Mucosa of descending colon (tissue), 3 donors: ENCODE data around the gene SIRT5. TPM values are rescaled to one million over a fixed set of nuclear protein-coding genes. Genes with fewer than 3 reads are reported as not detected.

ENCODE experiments used
- ATAC-seq: fragments of 200-7000 bp; cut with Tn5 transposase; one replicate; pipeline ENCODE4 v1.9.1; 2020; ENCODE audit warnings: mild to moderate bottlenecking, moderate library complexity
- DNase-seq, 3 donors: peaks; one replicate each; pipeline ENCODE4 v3.0.0-alpha.2; 2020
- H3K36me3 ChIP-seq: fragments of 200-600 bp; one replicate; pipeline ENCODE4 v1.8.0; 2021; ENCODE audit warnings: low read depth, mild to moderate bottlenecking
- H3K4me1 ChIP-seq: fragments of 200-600 bp; one replicate; pipeline ENCODE4 v1.8.0; 2021; ENCODE audit warnings: low read depth, mild to moderate bottlenecking
- H3K4me3 ChIP-seq: fragments of 200-600 bp; one replicate; pipeline ENCODE4 v1.8.0; 2021; ENCODE audit warnings: mild to moderate bottlenecking
- H3K9me3 ChIP-seq: fragments of 200-600 bp; one replicate; pipeline ENCODE4 v1.8.0; 2021; ENCODE audit warnings: mild to moderate bottlenecking
- intact Hi-C, 2 donors: fragments of 100-400 bp; cut with DNase I in 1 of 2; cut with micrococcal nuclease in 1 of 2; formaldehyde crosslinking; loops; one replicate each; pipeline versions ENCODE4 v1.11.0 to v1.11.1; 2022; cut with DNase I, micrococcal nuclease
- total RNA-seq, 3 donors: library from RNA; stranded (reverse); fragmentation: NEBNext Ultra II Directional in 2 of 3; extraction: Animal tissue kit (Norgen Biotek cat#: 25700) in 2 of 3; gene quantifications; one replicate each; pipeline versions ENCODE4 v1.2.1 to v1.2.4, GENCODE V29; 2021 to 2023
- TF ChIP-seq, protein P1 (sequence below): fragments of 200-600 bp; IDR thresholded peaks from one replicate; pipeline ENCODE4 v1.8.0; 2022; ENCODE audit warnings: antibody characterized with exemption, mild to moderate bottlenecking
- donor health status: DM: no; HTN: no; CAD: no; lungs with moderate emphysema.
- donor health status: DM: no; HTN: no; CAD: no.
- donor health status: DM: no; HTN: yes; CAD: no.

SIRT5 gene
- total RNA-seq, 3 donors from 2014 or later = 15.9 to 21.1 (median 16.5) TPM

DNA sequence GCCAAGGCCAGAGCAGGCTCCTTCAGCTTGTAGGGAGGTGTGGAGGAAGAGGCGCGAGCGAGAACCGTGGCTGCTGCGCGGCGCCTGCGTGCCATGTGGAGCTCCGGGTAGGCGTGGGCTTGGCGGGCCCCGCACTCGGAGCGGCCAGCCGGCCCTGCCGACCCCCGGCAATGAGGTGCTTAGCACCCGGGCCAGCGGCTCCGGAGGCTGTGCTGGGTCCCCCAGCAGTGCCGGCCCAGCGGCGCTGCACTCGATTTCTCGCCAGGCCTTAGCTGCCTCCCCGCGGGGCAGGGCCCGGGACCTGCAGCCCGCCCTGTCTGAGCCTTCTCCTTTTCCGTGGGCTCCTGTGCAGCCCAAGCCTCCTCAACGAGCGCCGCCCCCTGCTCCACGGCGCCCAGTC lies 32.9 kb upstream of the SIRT5 start:
- Histone ChIP-seq H3K4me1 (peaks cover 11% of the 10 kb centered on the region), H3K9me3 (no peaks in the 10 kb centered on the region), H3K4me3 (no peak overlapping the region), H3K36me3 (no peaks in the 10 kb centered on the region)
- DNase-seq = no peak
- ATAC-seq = no peak
- intact Hi-C loops = no loop called here
- TF ChIP-seq, protein P1, sequence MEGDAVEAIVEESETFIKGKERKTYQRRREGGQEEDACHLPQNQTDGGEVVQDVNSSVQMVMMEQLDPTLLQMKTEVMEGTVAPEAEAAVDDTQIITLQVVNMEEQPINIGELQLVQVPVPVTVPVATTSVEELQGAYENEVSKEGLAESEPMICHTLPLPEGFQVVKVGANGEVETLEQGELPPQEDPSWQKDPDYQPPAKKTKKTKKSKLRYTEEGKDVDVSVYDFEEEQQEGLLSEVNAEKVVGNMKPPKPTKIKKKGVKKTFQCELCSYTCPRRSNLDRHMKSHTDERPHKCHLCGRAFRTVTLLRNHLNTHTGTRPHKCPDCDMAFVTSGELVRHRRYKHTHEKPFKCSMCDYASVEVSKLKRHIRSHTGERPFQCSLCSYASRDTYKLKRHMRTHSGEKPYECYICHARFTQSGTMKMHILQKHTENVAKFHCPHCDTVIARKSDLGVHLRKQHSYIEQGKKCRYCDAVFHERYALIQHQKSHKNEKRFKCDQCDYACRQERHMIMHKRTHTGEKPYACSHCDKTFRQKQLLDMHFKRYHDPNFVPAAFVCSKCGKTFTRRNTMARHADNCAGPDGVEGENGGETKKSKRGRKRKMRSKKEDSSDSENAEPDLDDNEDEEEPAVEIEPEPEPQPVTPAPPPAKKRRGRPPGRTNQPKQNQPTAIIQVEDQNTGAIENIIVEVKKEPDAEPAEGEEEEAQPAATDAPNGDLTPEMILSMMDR = no peak

DNA sequence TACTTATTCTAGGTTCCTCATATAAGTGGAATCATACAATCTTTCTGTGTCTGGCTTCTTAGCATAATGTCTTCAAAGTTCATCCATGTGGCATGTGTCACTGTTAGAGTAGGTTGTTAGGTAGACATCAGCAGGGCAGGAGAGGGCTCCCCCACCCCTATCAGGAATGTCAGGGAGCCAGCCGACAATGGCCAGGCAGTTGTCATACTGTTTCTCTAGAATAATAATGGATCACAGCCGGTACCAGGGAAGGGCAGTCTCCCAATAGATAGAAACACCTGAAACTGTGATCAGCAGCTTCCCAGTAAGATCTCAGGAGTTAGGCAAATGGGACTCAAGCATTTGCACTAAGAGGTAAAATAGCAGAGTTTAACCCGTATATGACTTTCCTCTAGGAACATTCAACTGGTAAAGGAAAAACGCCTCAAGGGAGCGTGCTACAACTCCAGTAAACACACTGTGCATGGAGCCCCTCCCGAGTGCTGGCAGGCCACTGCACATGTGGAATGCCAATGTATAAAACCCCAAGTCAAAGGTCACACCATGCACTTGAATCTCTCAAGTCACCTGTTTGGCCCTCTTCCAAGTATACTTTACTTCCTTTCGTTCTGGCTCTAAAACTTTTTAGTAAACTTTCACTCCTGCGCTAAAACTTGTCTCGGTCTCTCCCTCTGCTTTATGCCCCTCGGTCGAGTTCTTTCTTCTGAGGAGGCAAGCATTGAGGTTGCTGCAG lies 29.8 kb upstream of the SIRT5 start:
- no peaks in the 10 kb centered on the region for H3K9me3 ChIP-seq
- H3K4me1 ChIP-seq = no peaks in the 10 kb centered on the region
- H3K36me3 ChIP-seq = no peaks in the 10 kb centered on the region
- intact Hi-C loops = no loop called here
- TF ChIP-seq, protein P1 = no peak
- H3K4me3 ChIP-seq = no peak overlapping the region
- no peak for DNase-seq
- ATAC-seq = peak; percentile 75

DNA sequence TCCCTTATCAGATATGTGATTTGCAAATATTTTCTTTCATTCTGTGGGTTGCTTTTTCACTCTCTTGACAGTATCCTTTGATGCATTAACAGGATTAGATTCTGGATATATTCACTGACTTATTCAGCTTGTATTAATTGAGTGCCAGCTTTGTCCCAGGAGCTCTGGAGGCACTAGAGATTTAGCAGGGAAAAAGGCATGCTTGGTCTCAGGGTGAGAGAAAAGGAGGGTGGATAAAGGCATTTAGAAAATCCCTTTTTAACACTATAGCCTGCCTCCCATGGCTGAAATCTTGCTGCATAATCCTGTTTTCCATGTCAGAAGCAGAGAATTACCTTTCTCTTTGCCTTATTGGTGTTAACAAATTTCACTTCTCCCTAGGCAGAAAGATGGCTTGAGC lies 28.5 kb upstream of the SIRT5 start:
- TF ChIP-seq, protein P1 = no peak
- no peaks in the 10 kb centered on the region for H3K36me3 ChIP-seq
- H3K4me3 ChIP-seq = no peak overlapping the region
- ATAC-seq (no peak), DNase-seq (no peak)
- no peaks in the 10 kb centered on the region for H3K9me3 ChIP-seq
- intact Hi-C loops = no loop called here
- no peaks in the 10 kb centered on the region for H3K4me1 ChIP-seq

DNA sequence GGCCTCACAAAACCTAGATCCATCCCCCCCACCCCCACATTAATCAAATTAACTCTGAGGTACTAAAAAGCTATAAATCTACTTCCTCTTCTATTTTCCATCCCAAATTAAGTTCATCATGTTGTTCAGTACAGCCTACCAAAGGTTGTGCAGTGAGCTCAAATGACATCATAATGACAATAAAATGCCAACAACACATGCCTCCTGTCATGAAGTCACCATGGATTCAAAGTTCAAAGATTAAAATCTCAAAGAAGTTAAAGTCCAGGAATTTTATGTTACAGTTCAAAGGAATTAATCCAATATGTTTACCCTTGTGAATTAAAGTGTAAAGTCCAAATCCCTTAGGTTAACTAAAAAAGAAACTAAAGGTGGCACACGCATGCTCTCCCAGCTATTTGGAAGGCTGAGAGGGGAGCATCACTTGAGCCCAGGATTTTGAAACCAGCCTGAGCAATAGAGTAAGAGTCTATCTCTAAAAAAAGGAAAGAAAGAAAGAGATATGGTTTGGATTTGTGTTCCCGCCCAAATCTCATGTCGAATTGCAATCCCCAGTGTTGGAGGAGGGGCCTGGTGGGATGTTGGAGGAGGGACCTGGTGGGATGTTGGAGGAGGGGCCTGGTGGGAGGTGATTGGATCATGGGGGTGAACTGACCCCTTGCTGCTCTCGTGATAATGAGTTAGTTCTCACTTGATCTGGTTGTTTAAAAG lies 25.7 kb upstream of the SIRT5 start:
- TF ChIP-seq, protein P1 = no peak
- Histone ChIP-seq H3K9me3 (no peaks in the 10 kb centered on the region), H3K4me3 (no peak overlapping the region), H3K4me1 (no peaks in the 10 kb centered on the region), H3K36me3 (no peaks in the 10 kb centered on the region)
- intact Hi-C loops = no loop called here
- DNase-seq (no peak), ATAC-seq (peak; percentile 93)

DNA sequence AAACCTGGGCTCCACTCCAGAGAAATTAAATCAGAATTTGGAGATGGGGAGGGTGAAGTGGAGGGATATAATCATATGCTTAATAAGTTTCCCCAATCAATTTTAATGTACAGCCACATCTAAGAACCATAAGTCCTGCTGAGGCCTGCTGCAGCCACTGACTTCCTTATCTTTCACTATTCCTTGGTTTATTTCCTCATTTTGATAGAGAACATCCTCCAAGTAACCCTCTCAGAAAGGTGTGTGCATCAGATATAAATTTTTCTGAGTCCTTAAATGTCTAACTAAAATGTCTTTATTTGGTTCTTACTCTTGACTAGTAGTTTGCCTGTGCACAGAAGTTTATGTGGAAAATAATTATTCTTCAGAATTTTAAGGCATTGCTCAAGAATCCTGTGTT lies 23.7 kb upstream of the SIRT5 start:
- no peaks in the 10 kb centered on the region for H3K4me1 ChIP-seq
- H3K9me3 ChIP-seq = no peaks in the 10 kb centered on the region
- intact Hi-C loops = no loop called here
- no peak overlapping the region for H3K4me3 ChIP-seq
- ATAC-seq (no peak), DNase-seq (no peak)
- TF ChIP-seq, protein P1 = no peak
- no peaks in the 10 kb centered on the region for H3K36me3 ChIP-seq
